Immature natural killer cell (primary cell): ENCODE data around the gene ANKRD40. TPM values are rescaled to one million over a fixed set of nuclear protein-coding genes. Genes with fewer than 3 reads are reported as not detected.
A peak's percentile ranks its signal among the peaks of the same experiment; 100 is the strongest.
"Not testable (repeated sequence)": the region's sequence is repeated elsewhere in the genome, so short reads cannot be mapped to it uniquely, and the experiment has no call there.

Source experiments
- DNase-seq, 3 donors: peaks; one replicate each; pipeline ENCODE4 v3.0.0; 2022; ENCODE audit warnings: mixed read lengths in 1 of 3
- H3K27ac Mint-ChIP-seq, 6 donors: one replicate each; pipeline ENCODE4 v1.8.0; 2020; ENCODE audit warnings: mixed read lengths in 6 of 6, mild to moderate bottlenecking in 5 of 6, inconsistent platforms in 4 of 6, moderate library complexity in 3 of 6
- H3K27me3 Mint-ChIP-seq, 3 donors: one replicate each; pipeline ENCODE4 v1.8.0; 2020 to 2021; ENCODE audit warnings: low read depth in 3 of 3, mild to moderate bottlenecking in 3 of 3, mixed read lengths in 3 of 3, moderate library complexity in 3 of 3, inconsistent platforms in 1 of 3
- H3K36me3 Mint-ChIP-seq, 3 donors: one replicate each; pipeline ENCODE4 v1.8.0; 2020; ENCODE audit warnings: mixed read lengths in 3 of 3, inconsistent platforms in 2 of 3, mild to moderate bottlenecking in 2 of 3
- H3K4me1 Mint-ChIP-seq, 2 donors: one replicate each; pipeline ENCODE4 v1.8.0; 2020; ENCODE audit warnings: inconsistent platforms in 2 of 2, mild to moderate bottlenecking in 2 of 2, mixed read lengths in 2 of 2, moderate library complexity in 1 of 2
- H3K4me3 Mint-ChIP-seq, 5 donors: one replicate each; pipeline ENCODE4 v1.8.0; 2020; ENCODE audit warnings: mild to moderate bottlenecking in 5 of 5, mixed read lengths in 5 of 5, inconsistent platforms in 3 of 5, moderate library complexity in 3 of 5
- H3K9me3 Mint-ChIP-seq, 6 donors: one replicate each; pipeline ENCODE4 v1.8.0; 2020; ENCODE audit warnings: mild to moderate bottlenecking in 6 of 6, mixed read lengths in 6 of 6, inconsistent platforms in 4 of 6, moderate library complexity in 3 of 6
- polyA plus RNA-seq, 3 donors: library from polyadenylated mRNA; unstranded; fragments of 300-500 nt; fragmentation: Illumina TruSeq; gene quantifications; one replicate each; pipeline ENCODE4 v1.2.3, GENCODE V29; 2021

The ANKRD40 gene
- polyA plus RNA-seq, 3 donors from 2014 or later = 2.3 to 6.8 (median 4.0) TPM

DNA sequence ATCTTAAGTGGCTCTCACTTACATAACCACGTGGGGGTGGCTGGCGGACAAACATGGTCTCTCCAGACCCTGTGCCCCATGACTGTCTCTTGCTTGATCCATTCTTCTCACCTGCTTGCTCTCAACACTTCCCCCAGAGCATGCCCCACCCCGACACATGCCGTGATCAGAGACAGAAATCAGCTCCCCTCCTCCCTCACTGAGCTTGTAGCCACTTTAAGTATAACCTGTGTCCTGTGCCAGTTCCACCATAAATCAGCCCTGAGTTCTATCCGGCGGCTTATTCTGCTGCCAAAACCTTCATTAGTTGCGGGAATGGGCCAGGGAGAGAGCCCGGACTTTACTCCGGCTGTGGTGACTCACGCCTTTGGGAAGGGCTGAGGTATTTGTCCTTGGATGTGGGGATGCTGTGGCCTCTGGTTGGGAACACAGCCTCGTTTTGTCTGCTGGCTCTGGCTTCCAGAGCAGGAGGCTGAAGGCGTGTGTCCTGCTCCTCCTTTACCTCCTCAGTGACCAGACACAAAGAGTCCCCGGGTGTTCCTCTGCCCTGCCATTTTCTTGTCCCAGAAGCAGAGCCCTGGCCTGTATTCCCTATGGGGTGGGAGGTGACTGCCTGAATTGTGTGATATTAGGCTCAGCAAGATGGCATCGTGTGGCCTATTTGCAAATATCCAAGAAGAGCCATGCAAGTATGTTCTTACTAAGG, 21.1 kb downstream of the ANKRD40 start:
- H3K27ac Mint-ChIP-seq = no peak overlapping the region
- no peak overlapping the region for H3K4me3 Mint-ChIP-seq
- no peaks in the 10 kb centered on the region for H3K36me3 Mint-ChIP-seq
- peaks cover 0 to 11% (median 0%) of the 10 kb centered on the region in 3 donors for H3K27me3 Mint-ChIP-seq
- H3K4me1 Mint-ChIP-seq = peaks cover 0 to under 1% of the 10 kb centered on the region in 2 donors
- no peak for DNase-seq
- H3K9me3 Mint-ChIP-seq = no peaks in the 10 kb centered on the region

GRCh38 chr17:50685691-50686493, 21.8 kb downstream of the ANKRD40 start:
- Mint-ChIP-seq H3K9me3 (peaks cover 0 to 3% (median 0%) of the 10 kb centered on the region in 6 donors), H3K27me3 (peaks cover 0 to 15% (median 0%) of the 10 kb centered on the region in 3 donors), H3K4me1 (peaks cover 1 to 7% of the 10 kb centered on the region in 2 donors), H3K36me3 (no peaks in the 10 kb centered on the region), H3K27ac (no peak overlapping the region), H3K4me3 (no peak overlapping the region)
- DNase-seq = no peak

- Mint-ChIP-seq H3K4me3 (no peak overlapping the region), H3K9me3 (peaks cover 0 to 3% (median 0%) of the 10 kb centered on the region in 6 donors), H3K27ac (no peak overlapping the region), H3K36me3 (no peaks in the 10 kb centered on the region), H3K4me1 (peaks cover 1 to 7% of the 10 kb centered on the region in 2 donors), H3K27me3 (peaks cover 0 to 15% (median 0%) of the 10 kb centered on the region in 3 donors)
- no peak for DNase-seq
Observed at GRCh38 chr17:50685334-50685665, 22.4 kb downstream of the ANKRD40 start.

DNA sequence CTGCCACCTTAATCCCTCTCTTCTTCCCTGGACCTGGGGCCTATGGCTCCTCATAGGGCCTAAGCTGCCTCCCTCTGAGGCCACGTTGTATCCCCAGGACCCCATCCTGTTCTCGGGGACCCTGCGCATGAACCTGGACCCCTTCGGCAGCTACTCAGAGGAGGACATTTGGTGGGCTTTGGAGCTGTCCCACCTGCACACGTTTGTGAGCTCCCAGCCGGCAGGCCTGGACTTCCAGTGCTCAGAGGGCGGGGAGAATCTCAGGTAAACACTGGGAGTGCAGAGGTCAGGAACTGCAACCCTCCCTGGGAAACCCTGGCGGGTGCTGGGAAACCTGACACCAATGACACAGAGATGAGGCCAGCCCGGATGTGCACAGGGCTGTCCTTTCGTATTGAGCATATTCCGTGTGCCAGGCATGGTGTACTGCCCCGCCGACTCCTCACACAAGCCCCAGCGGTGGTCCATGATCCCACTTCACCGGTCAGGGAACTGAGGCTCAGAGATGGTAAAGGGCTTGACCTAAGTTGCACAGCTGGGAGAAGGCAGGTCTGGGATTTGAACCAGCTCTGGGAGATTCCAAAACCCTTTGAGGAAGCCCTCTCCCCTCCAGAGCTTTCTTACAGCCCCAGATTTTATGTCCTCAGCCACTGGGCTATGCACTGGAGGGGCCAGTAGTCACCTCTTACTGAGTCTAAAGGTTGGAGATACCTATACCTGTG, 22.9 kb downstream of the ANKRD40 start:
- DNase-seq = no peak
- Mint-ChIP-seq H3K4me1 (peaks cover 1 to 7% of the 10 kb centered on the region in 2 donors), H3K27ac (no peak overlapping the region), H3K36me3 (no peaks in the 10 kb centered on the region), H3K9me3 (peaks cover 0 to 3% (median 0%) of the 10 kb centered on the region in 6 donors), H3K4me3 (no peak overlapping the region), H3K27me3 (peaks cover 0 to 14% (median 0%) of the 10 kb centered on the region in 3 donors)

- no peaks in the 10 kb centered on the region for H3K36me3 Mint-ChIP-seq
- DNase-seq = no peak
- H3K4me1 Mint-ChIP-seq = peaks cover 1 to 7% of the 10 kb centered on the region in 2 donors
- H3K27ac Mint-ChIP-seq = no peak overlapping the region
- H3K27me3 Mint-ChIP-seq = peaks cover 0 to 13% (median 0%) of the 10 kb centered on the region in 3 donors
- peaks cover 0 to 3% (median 0%) of the 10 kb centered on the region in 6 donors for H3K9me3 Mint-ChIP-seq
- H3K4me3 Mint-ChIP-seq = no peak overlapping the region
Observed at GRCh38 chr17:50684288-50684611, 23.5 kb downstream of the ANKRD40 start.

DNA sequence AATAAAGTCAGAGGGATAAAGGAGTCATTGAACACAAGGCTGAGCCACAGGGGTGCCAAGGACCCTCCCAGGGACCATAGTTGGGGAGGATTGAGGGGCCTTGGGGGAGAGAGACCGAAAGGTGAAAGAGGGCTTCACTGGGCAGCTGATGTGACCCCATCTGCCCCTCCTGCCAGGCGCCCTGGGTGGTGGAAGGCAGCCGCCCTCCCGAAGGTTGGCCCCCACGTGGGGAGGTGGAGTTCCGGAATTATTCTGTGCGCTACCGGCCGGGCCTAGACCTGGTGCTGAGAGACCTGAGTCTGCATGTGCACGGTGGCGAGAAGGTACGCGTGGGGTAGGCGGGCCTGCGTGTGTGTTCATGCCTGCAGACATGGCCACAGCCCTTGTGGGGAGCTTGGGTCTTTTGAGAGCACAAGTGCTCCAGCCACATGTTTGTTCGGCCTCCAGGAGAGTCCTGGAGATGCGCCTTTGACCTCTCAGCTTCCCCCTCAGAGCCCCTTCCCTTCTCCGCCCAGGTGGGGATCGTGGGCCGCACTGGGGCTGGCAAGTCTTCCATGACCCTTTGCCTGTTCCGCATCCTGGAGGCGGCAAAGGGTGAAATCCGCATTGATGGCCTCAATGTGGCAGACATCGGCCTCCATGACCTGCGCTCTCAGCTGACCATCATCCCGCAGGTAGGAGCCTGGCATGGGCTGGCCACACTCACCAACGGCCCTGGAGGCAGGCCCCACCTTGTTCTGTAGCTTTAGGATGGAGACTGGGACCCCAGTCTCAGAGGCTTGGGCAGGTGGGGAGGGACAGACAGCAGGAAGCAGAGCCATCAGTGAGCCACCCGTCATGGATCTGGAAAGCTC, 24.1 kb downstream of the ANKRD40 start:
- Mint-ChIP-seq H3K27ac (no peak overlapping the region), H3K4me1 (peaks cover 1 to 7% of the 10 kb centered on the region in 2 donors), H3K36me3 (no peaks in the 10 kb centered on the region), H3K27me3 (peaks cover 0 to 13% (median 0%) of the 10 kb centered on the region in 3 donors), H3K9me3 (peaks cover 0 to 3% (median 0%) of the 10 kb centered on the region in 6 donors), H3K4me3 (no peak overlapping the region)
- no peak for DNase-seq

DNA sequence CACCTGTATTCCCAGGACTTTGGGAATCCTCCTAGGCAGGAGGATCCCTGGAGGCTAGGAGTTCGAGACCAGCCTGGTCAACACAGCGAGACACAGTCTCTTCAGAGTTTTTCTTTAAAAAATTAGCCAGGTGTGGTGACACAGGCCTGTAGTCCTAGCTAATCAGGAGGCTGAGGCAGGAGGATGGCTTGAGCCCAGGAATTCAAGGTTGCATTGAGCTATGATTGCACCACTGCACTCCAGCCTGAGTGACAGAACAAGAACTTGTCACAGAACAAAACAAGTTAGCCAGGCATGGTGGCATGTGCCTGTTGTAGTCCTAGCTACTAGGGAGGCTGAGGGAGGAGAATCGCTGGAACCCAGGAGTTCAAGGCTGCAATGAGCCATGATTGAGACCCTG, 24.8 kb downstream of the ANKRD40 start:
- peaks cover 0 to 3% (median 0%) of the 10 kb centered on the region in 6 donors for H3K9me3 Mint-ChIP-seq
- no peak overlapping the region for H3K4me3 Mint-ChIP-seq
- no peaks in the 10 kb centered on the region for H3K36me3 Mint-ChIP-seq
- no peak overlapping the region for H3K27ac Mint-ChIP-seq
- DNase-seq = no peak
- peaks cover 0 to 13% (median 0%) of the 10 kb centered on the region in 3 donors for H3K27me3 Mint-ChIP-seq
- H3K4me1 Mint-ChIP-seq = peaks cover 1 to 7% of the 10 kb centered on the region in 2 donors

DNA sequence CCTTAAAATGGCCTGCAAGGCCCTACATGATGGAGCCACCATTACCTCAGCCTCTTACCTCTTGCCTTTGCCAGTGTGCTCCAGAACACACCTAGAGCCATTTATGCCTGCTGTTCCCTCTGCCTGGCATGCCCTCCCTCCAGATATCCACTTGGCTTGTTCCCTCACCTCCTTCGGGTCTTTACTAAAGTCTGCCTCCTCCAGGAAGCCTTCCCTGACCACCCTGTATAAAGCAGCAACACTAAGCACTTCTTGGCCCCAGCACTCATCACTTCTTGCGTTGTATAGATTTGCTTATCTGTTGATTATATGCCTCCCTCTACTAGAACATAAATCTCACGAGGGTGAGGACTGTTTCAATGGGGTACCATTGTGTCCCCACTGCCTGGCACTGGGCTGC, 25.3 kb downstream of the ANKRD40 start:
- Mint-ChIP-seq H3K27me3 (peaks cover 0 to 13% (median 2%) of the 10 kb centered on the region in 3 donors), H3K4me1 (peaks cover 1 to 7% of the 10 kb centered on the region in 2 donors), H3K9me3 (peaks cover 0 to 3% (median 0%) of the 10 kb centered on the region in 6 donors), H3K27ac (peak overlapping the region in 1 of 6 donors; percentile 62), H3K36me3 (no peaks in the 10 kb centered on the region), H3K4me3 (no peak overlapping the region)
- DNase-seq = no peak

DNA sequence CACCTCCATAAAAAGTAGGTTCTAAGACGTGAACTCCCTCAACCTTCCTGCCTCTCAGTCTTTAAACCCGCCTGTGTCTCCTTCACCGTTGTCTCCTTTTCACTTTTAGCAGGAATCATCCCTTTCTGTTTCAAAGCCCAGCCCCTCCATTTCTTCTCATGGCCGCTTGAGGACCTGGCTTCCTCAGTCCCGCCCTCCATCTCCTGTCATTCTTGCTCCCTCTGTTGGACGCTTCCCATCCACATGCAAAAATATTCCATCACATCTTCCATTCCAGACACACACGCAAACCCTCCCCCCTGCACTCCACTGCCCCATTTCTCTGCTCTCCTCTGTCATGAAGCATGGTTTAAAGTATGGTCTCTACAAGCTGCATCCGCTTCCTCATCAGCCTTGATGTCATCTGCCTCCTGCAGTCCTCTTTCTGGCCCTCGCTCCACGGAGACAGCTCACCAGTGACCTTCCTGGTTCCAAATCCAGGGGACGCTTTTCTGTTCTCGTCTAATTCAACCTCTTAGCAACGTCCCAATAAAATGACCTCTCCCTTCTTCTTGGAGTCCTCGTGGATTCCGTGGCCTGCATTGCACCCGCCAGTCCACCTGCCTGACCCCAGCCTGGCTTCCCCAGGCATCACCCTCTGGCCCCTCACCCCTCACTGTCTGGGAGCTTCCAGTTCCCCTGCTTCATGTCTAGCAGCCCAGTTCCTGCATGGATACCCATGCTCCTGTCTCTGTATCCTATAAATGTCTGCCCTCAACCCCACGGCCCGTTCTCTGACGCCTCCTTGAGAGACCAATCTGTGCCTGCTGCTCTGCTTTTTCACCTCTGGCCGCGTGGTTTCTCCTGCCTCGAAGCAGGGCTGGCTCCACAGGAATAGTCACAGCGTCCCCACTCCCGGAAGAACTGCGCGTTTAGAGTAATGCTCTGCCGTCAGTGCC, 26.2 kb downstream of the ANKRD40 start:
- H3K27me3 Mint-ChIP-seq = peaks cover 0 to 13% (median 2%) of the 10 kb centered on the region in 3 donors
- H3K27ac Mint-ChIP-seq = peak overlapping the region in 1 of 6 donors; percentile 35
- peaks cover 1 to 7% of the 10 kb centered on the region in 2 donors for H3K4me1 Mint-ChIP-seq
- H3K36me3 Mint-ChIP-seq = no peaks in the 10 kb centered on the region
- peaks cover 0 to 3% (median 0%) of the 10 kb centered on the region in 6 donors for H3K9me3 Mint-ChIP-seq
- no peak for DNase-seq
- H3K4me3 Mint-ChIP-seq = peak overlapping the region in 1 of 5 donors; percentile 43

- H3K9me3 Mint-ChIP-seq, H3K4me1 Mint-ChIP-seq, DNase-seq, H3K27ac Mint-ChIP-seq, H3K36me3 Mint-ChIP-seq, H3K4me3 Mint-ChIP-seq: not testable (repeated sequence)
- peaks cover 0 to 11% (median 2%) of the 10 kb centered on the region in 3 donors for H3K27me3 Mint-ChIP-seq
Observed at GRCh38 chr17:50680543-50681262, 27.0 kb downstream of the ANKRD40 start.

DNA sequence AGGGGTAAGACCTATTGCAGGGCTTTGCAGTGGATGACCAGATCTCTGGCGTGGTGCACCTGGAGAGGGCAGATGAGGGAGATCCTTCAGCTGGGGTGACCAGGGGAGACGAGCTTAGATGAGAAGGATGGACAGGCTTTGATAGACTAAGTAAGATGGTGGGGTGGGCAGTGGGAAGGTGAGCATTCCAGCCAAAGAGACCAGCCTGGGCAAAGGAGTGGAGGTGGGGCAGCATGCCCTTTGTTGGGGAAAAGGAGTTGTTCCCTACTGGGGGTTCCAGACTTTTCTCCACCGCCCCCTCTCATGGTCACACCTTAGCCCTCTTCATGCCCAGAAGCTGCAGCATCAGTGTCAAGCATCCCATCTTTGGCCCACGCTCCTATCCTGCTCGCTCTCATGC, 27.6 kb downstream of the ANKRD40 start:
- Mint-ChIP-seq H3K36me3 (no peaks in the 10 kb centered on the region), H3K4me1 (peaks cover 1 to 7% of the 10 kb centered on the region in 2 donors), H3K9me3 (peaks cover 0 to 3% (median 0%) of the 10 kb centered on the region in 6 donors), H3K4me3 (no peak overlapping the region), H3K27ac (no peak overlapping the region), H3K27me3 (peaks cover under 1 to 9% (median 2%) of the 10 kb centered on the region in 3 donors)
- DNase-seq = no peak
